Testis (tissue), 3 donors: ENCODE data around the gene MKKS. TPM values are rescaled to one million over a fixed set of nuclear protein-coding genes. Genes with fewer than 3 reads are reported as not detected.

Experiments
- DNase-seq: peaks from one replicate; pipeline ENCODE4 v3.0.0-alpha.2; 2019
- H3K27ac ChIP-seq, 2 donors: fragments of 200-600 bp; sonication (generic); one replicate each; pipeline ENCODE4 v1.5.1; 2019
- H3K27me3 ChIP-seq: fragments of 200-600 bp; sonication (generic); one replicate; pipeline ENCODE4 v1.5.1; 2019
- H3K36me3 ChIP-seq: fragments of 200-600 bp; sonication (generic); one replicate; pipeline ENCODE4 v1.5.1; 2017; ENCODE audit warnings: low read depth; ENCODE audit errors: missing control alignments
- H3K4me1 ChIP-seq: fragments of 200-600 bp; sonication (generic); one replicate; pipeline ENCODE4 v1.5.1; 2019
- H3K4me3 ChIP-seq, 2 donors: fragments of 200-600 bp; sonication (generic); one replicate each; pipeline ENCODE4 v1.5.1; 2017 to 2019
- H3K9me3 ChIP-seq: fragments of 200-600 bp; sonication (generic); one replicate; pipeline ENCODE4 v1.5.1; 2017
- CTCF ChIP-seq, 3 experiments: fragments of 450-650 bp in 2 of 3; fragments of 200-600 bp in 1 of 3; sonication (generic) in 1 of 3; IDR thresholded peaks; one replicate each; pipeline ENCODE4 v1.5.1; 2016 to 2019; ENCODE audit warnings: antibody characterized with exemption in 3 of 3, mild to moderate bottlenecking in 2 of 3, moderate library complexity in 1 of 3
- POLR2A ChIP-seq: fragments of 450-650 bp; IDR thresholded peaks from one replicate; pipeline ENCODE4 v1.6.1; 2017; ENCODE audit warnings: antibody characterized with exemption, mild to moderate bottlenecking, moderate library complexity
- WGBS, 2 donors: methylation state at CpG; one replicate each; pipeline ENCODE4 v1.1.5; 2018; 5-methylcytosine and 5-hydroxymethylcytosine counted together
- intact Hi-C: fragments of 100-400 bp; cut with DNase I; formaldehyde crosslinking; loops from one replicate; pipeline ENCODE4 v1.15.1; 2023; ENCODE audit warnings: low total_unique reads
- polyA plus RNA-seq: library from polyadenylated mRNA; stranded (reverse); fragments of 350-450 nt; fragmentation: Illumina TruSeq; extraction: RNeasy Lipid Tissue Mini Kit (QIAGEN cat#74804); gene quantifications from one replicate; pipeline ENCODE4 v1.2.3, GENCODE V29; 2014; ENCODE audit warnings: low read depth, low replicate concordance; ENCODE audit not compliant: insufficient read depth
- total RNA-seq, 2 donors: library from RNA; depleted of rRNA; stranded (reverse); fragments of >200 nt; gene quantifications; one replicate each; pipeline ENCODE4 v1.2.3, GENCODE V29; 2016

Gene MKKS
- total and polyA plus RNA-seq, 3 donors from 2014 or later, result 15.7 to 37.1 (median 16.0) TPM

GRCh38 chr20:10436053-10436699 is 2.2 kb upstream of the MKKS start:
- no peak for TF ChIP-seq POLR2A
- TF ChIP-seq CTCF (IDR thresholded peaks at IDR 0.05), result no peak
- Histone ChIP-seq H3K36me3 (no peaks in the 10 kb centered on the region), H3K4me1 (peaks cover 12% of the 10 kb centered on the region), H3K4me3 (peak overlapping the region in 1 of 2 donors; percentile 84), H3K27ac (no peak overlapping the region), H3K9me3 (no peaks in the 10 kb centered on the region), H3K27me3 (no peaks in the 10 kb centered on the region)
- intact Hi-C loops, result no loop called here
- WGBS, 2 donors, result 71 to 72% methylated on average over 20 of the region's 20 CpGs
- DNase-seq, result no peak

GRCh38 chr20:10434832-10435812 is 1.1 kb upstream of the MKKS start, which contains the start of gene SLX4IP:
TSS of gene SLX4IP (plus strand) at chr20:10435305. CDS start at chr20:10458205, 22,900 bp downstream.
- intact Hi-C loops, result no loop called here
- peaks cover 12% of the 10 kb centered on the region for H3K4me1 ChIP-seq
- TF ChIP-seq CTCF (IDR thresholded peaks at IDR 0.05) (no peak), POLR2A (no peak)
- DNase-seq, result peak; percentile 97
- H3K4me3 ChIP-seq, result peak within 1 kb of the TSS; percentile 68 to 84
- no peaks in the 10 kb centered on the region for H3K27me3 ChIP-seq
- WGBS, 2 donors, result 2 to 3% methylated on average over 30 to 32 of the region's 32 CpGs
- H3K27ac ChIP-seq, result peak within 1 kb of the TSS; percentile 86 to 92
- no peaks in the 10 kb centered on the region for H3K9me3 ChIP-seq
- H3K36me3 ChIP-seq, result no peaks in the 10 kb centered on the region

- H3K27me3 ChIP-seq, result no peaks in the 10 kb centered on the region
- H3K9me3 ChIP-seq, result no peaks in the 10 kb centered on the region
- WGBS, 2 donors, result 0% methylated on average over 17 of the region's 17 CpGs
- peak; percentile 96 for DNase-seq
- H3K4me1 ChIP-seq, result peaks cover 12% of the 10 kb centered on the region
- peak overlapping the region; percentile 86 to 92 for H3K27ac ChIP-seq
- peak overlapping the region; percentile 68 to 84 for H3K4me3 ChIP-seq
- intact Hi-C loops, result no loop called here
- TF ChIP-seq POLR2A (peak; percentile 82), CTCF (IDR thresholded peaks at IDR 0.05) (no peak)
- no peaks in the 10 kb centered on the region for H3K36me3 ChIP-seq
Observed at GRCh38 chr20:10434467-10434831, 427 bp upstream of the MKKS start.

- Histone ChIP-seq H3K27me3 (no peaks in the 10 kb centered on the region), H3K36me3 (no peaks in the 10 kb centered on the region), H3K4me1 (peaks cover 12% of the 10 kb centered on the region), H3K4me3 (peak overlapping the region; percentile 68 to 84), H3K9me3 (no peaks in the 10 kb centered on the region), H3K27ac (peak overlapping the region; percentile 86 to 92)
- intact Hi-C loops, result no loop called here
- no peak for TF ChIP-seq POLR2A
- TF ChIP-seq CTCF (IDR thresholded peaks at IDR 0.05), result no peak
- 27 to 41% methylated on average over 25 to 30 of the region's 30 CpGs for WGBS, 2 donors
- DNase-seq, result no peak
Observed at GRCh38 chr20:10433014-10433622, 904 bp downstream of the MKKS start.
